Measurements from ENCODE around the gene PACSIN2.

Gene PACSIN2

GRCh38 chr22:42881982-42882656, 132.8 kb downstream of the PACSIN2 start:
- no peak overlapping the region for H3K27ac ChIP-seq
- H3K4me1 ChIP-seq, result peaks cover 0 to 14% (median 0%) of the 10 kb centered on the region in 4 donors
- no peaks in the 10 kb centered on the region for H3K27me3 ChIP-seq
- H3K9me3 ChIP-seq, result no peaks in the 10 kb centered on the region
- H3K4me3 ChIP-seq, result no peak overlapping the region
- intact Hi-C loops (cut with DNase I; ENCODE audit: low total_unique reads), result no loop called here
- TF ChIP-seq CTCF (IDR thresholded peaks at IDR 0.05), result no peak
- H3K36me3 ChIP-seq, result peaks cover 86 to 100% (median 99%) of the 10 kb centered on the region in 3 donors
- DNase-seq, result no peak

GRCh38 chr22:42881298-42881697, 133.7 kb downstream of the PACSIN2 start:
- peaks cover 86 to 100% (median 99%) of the 10 kb centered on the region in 3 donors for H3K36me3 ChIP-seq
- no peak overlapping the region for H3K4me3 ChIP-seq
- TF ChIP-seq CTCF (IDR thresholded peaks at IDR 0.05), result no peak
- no peaks in the 10 kb centered on the region for H3K27me3 ChIP-seq
- intact Hi-C loops (cut with DNase I; ENCODE audit: low total_unique reads), result no loop called here
- no peaks in the 10 kb centered on the region for H3K9me3 ChIP-seq
- no peak overlapping the region for H3K27ac ChIP-seq
- no peak for DNase-seq
- peaks cover 0 to 14% (median 0%) of the 10 kb centered on the region in 4 donors for H3K4me1 ChIP-seq

GRCh38 chr22:42880815-42881214, 134.1 kb downstream of the PACSIN2 start:
- Histone ChIP-seq H3K9me3 (no peaks in the 10 kb centered on the region), H3K27ac (peak overlapping the region in 1 of 2 donors; percentile 13), H3K27me3 (no peaks in the 10 kb centered on the region), H3K36me3 (peaks cover 86 to 100% (median 99%) of the 10 kb centered on the region in 3 donors), H3K4me1 (peaks cover 0 to 14% (median 0%) of the 10 kb centered on the region in 4 donors), H3K4me3 (no peak overlapping the region)
- intact Hi-C loops (cut with DNase I; ENCODE audit: low total_unique reads), result no loop called here
- DNase-seq, result no peak
- no peak for TF ChIP-seq CTCF (IDR thresholded peaks at IDR 0.05)

- no peak overlapping the region for H3K27ac ChIP-seq
These were observed 135.5 kb downstream of the PACSIN2 start for GRCh38 chr22:42879371-42880021.

More at GRCh38 chr22:42879371-42880021, 135.5 kb downstream of the PACSIN2 start:
- H3K36me3 ChIP-seq, result peaks cover 95 to 99% (median 97%) of the 10 kb centered on the region in 3 donors
- TF ChIP-seq CTCF (IDR thresholded peaks at IDR 0.05), result no peak
- no peak overlapping the region for H3K4me3 ChIP-seq
- no peaks in the 10 kb centered on the region for H3K9me3 ChIP-seq
- DNase-seq, result no peak
- intact Hi-C loops (cut with DNase I; ENCODE audit: low total_unique reads), result no loop called here
- H3K4me1 ChIP-seq, result peaks cover 0 to 14% (median 0%) of the 10 kb centered on the region in 4 donors
- H3K27me3 ChIP-seq, result no peaks in the 10 kb centered on the region
